ENCODE measurements around the gene DLGAP3.

GRCh38 chr1:34929497-34929852 is at the start of gene DLGAP3:
- TF ChIP-seq, protein P1, sequence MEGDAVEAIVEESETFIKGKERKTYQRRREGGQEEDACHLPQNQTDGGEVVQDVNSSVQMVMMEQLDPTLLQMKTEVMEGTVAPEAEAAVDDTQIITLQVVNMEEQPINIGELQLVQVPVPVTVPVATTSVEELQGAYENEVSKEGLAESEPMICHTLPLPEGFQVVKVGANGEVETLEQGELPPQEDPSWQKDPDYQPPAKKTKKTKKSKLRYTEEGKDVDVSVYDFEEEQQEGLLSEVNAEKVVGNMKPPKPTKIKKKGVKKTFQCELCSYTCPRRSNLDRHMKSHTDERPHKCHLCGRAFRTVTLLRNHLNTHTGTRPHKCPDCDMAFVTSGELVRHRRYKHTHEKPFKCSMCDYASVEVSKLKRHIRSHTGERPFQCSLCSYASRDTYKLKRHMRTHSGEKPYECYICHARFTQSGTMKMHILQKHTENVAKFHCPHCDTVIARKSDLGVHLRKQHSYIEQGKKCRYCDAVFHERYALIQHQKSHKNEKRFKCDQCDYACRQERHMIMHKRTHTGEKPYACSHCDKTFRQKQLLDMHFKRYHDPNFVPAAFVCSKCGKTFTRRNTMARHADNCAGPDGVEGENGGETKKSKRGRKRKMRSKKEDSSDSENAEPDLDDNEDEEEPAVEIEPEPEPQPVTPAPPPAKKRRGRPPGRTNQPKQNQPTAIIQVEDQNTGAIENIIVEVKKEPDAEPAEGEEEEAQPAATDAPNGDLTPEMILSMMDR (IDR thresholded peaks at IDR 0.05), result no peak
- no peak for TF ChIP-seq POLR2A (IDR thresholded peaks at IDR 0.05)

Measured in body of pancreas (tissue), 4 donors.